ENCODE data around the gene TRAF2.

Gene TRAF2

DNA sequence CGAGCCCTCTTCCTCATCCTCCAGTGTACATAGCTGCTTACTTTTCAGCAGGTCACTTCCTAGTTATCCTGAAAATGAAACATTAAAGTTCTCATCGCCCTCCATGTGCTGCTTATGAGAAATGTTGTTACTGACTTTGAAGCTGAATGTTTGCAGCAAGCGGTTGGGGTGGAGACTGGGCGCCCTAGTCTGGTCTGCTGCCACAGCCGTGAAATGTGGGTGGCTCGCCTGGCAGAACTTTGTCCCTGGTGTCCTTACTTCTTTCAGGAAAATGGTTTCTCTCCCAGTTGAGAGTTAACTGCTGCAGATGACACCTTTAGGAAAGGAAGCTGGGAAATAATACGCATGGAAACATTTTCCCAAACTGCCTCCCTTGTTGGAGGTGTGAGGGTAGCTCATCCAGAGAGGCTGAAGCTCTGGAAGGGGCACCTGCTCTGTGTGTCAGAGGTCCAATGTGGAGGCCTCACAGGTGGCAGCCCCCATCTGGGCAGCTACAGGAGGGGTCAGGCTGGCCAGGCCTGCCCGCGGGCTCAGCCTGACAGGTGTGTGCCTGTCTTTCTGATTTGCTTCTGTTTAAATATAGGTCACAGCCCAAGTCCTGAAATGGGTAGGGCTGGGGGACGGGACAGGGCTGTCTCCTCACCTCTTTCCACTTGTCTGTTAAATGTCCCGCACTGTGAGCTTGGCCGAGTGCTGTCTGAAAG is 24.0 kb downstream of the TRAF2 start:
- DNase-seq = no peak

- DNase-seq = no peak
Measured at GRCh38 chr9:136910901-136911245, 24.6 kb downstream of the TRAF2 start.

DNA sequence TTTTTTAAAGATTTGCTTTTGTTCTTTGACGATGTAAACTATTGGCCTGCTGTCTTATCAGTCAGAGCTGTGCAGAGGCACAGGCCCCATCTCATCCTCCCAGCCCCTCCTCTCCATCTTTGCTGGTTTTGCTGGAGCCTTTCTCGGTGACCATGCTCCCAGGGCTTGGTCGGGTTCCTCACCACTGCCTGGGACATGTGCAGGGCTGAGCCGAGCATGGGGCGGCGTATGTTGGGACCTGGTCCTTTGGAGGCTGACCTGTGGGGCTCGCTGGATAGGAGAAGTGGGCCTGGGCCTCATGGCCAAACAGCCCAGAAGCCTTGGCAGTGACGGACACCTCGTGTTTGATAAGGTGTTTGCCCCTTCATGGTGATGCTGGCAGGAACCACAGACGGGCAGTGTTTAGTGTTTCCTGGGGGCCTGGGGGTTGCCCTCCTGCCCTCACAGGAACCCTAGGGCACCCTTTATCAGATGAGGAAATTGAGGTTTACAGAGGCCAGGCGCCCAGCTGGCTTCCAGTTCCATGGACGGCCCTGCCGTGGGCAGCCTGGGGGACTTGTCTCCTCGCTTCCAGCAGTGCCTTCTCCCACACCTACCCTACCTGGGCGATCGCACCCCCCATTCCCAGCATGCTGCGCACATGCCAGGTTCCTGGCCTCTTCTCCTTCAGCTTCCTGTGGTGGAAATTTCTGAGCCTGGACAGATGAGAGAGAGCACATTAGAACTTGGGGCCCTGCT is 27.6 kb downstream of the TRAF2 start:
- no peak for DNase-seq

GRCh38 chr9:136915632-136916329 is 29.5 kb downstream of the TRAF2 start:
- DNase-seq = peak in 1 of 51 donors; percentile 51

- no peak for DNase-seq
Measured at GRCh38 chr9:136916330-136917184, 30.2 kb downstream of the TRAF2 start.

GRCh38 chr9:136917902-136918301 is 31.6 kb downstream of the TRAF2 start:
- no peak for DNase-seq

DNA sequence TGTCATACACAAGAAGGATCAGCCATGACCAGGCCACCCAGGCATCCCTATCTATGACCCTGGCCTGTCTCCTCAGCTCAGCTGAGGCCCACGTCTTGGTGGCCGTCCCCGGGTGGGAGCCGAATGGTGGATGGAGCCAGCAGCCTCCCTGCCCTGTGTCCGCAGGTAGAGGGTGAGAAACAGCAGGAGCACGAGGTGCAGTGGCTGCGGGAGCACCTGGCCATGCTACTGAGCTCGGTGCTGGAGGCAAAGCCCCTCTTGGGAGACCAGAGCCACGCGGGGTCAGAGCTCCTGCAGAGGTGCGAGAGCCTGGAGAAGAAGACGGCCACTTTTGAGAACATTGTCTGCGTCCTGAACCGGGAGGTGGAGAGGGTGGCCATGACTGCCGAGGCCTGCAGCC is 33.8 kb downstream of the TRAF2 start:
- DNase-seq = no peak

DNA sequence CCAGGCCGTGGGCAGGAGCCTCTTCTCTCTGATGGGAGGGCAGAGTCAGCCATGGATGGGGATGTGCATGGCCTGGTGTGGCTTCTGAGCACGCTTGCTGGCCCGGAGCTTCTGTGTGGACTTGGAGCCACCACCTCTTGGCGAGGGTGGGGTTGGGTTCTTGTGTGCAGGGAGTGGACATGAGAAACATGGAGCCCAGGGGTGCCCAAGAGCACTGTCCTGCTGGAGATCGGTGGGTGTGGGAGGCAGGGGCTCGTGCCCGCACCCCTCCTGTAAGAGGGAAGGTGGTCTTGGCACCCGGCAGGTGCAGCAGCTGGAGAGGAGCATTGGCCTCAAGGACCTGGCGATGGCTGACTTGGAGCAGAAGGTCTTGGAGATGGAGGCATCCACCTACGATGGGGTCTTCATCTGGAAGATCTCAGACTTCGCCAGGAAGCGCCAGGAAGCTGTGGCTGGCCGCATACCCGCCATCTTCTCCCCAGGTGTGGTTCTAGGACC is 34.5 kb downstream of the TRAF2 start:
- no peak for DNase-seq

DNA sequence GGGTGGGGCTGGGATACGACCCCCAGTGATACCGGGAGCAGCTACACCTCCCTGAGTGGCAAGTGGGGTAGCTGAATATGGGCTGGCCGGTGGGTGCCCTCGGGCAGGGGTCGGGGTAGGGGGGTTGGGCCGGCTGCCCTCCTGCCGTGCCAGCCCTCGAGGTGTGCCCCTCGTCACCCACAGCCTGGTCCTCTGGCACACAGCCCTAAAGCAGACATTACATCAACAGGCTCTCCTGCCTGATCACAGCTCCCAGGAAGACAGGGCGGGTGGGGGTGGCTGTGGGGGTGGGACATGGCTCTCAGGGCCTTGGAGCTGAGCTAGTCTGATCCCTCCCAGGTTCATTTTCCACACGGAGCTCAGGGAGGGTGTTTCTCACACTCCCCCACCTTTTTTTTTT is 35.0 kb downstream of the TRAF2 start:
- no peak for DNase-seq

GRCh38 chr9:136921718-136922117 is 35.4 kb downstream of the TRAF2 start:
- no peak for DNase-seq

DNA sequence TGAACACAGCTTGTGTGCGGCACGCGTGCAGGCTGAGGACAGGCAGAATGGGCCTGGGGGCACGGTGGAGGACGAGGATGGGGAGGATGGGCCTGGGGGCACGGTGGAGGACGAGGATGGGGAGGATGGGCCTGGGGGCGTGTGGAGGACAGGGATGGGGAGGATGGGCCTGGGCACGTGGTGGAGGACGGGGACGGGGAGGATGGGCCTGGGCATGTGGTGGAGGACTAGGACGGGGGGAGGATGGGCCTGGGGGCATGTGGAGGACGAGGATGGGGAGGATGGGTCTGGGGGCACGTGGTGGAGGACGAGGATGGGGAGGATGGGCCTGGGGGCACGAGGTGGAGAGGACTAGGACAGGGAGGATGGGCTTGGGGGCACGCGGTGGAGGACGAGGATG is 36.2 kb downstream of the TRAF2 start:
- DNase-seq = no peak

DNA sequence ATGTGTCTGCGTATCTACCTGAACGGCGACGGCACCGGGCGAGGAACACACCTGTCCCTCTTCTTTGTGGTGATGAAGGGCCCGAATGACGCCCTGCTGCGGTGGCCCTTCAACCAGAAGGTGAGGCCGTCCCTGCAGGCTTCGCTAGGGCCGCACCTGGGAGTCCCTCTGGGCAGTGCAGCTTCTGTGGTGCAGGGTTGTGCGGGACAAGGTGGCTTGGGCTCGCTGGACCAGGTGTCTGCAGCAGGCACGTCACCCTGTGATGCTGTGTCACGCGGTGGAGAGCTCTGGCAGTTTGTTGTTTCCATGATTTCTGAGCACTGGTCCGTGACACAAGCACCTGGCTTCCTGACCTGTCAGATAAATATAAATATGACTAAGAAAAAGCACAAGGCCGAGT is 37.6 kb downstream of the TRAF2 start:
- DNase-seq = no peak

GRCh38 chr9:136925414-136926153 is 39.3 kb downstream of the TRAF2 start:
- no peak for DNase-seq

- no peak for DNase-seq
Measured at GRCh38 chr9:136926154-136926704, 39.9 kb downstream of the TRAF2 start.

GRCh38 chr9:136926749-136927148 is 40.4 kb downstream of the TRAF2 start:
- no peak for DNase-seq

GRCh38 chr9:136927343-136928271 is 41.3 kb downstream of the TRAF2 start:
- DNase-seq = no peak

GRCh38 chr9:136928591-136928990 is 42.3 kb downstream of the TRAF2 start:
- DNase-seq = peak in 1 of 51 donors; percentile 45

GRCh38 chr9:136930014-136930413 is 43.7 kb downstream of the TRAF2 start:
- DNase-seq = no peak

DNA sequence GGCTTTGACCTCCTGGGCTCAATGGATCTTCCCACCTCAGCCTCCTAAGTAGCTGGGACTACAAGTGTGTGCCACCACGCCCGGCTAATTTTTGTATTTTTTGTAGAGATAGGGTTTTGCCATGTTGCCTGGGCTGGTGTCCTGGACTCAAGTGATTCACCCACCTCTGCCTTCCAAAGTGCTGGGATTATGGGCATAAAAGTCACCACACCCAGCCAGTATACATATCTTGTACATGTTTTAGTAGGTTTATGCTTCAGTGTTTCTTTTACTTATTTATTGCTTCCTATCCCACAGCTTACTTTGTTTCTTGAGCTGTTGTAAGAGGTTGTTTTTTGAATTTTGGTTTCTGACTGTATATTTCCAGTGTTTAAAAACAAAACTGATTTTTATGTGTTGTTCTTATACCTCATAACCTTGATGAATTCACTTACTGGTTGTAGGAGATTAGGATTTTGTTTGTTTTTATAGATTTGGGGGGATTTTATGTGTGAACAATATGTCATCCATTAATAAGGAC is 45.4 kb downstream of the TRAF2 start:
- no peak for DNase-seq

Measured in hypothalamus (tissue), 51 donors.